ENCODE results near the gene KCNAB1.

DNA sequence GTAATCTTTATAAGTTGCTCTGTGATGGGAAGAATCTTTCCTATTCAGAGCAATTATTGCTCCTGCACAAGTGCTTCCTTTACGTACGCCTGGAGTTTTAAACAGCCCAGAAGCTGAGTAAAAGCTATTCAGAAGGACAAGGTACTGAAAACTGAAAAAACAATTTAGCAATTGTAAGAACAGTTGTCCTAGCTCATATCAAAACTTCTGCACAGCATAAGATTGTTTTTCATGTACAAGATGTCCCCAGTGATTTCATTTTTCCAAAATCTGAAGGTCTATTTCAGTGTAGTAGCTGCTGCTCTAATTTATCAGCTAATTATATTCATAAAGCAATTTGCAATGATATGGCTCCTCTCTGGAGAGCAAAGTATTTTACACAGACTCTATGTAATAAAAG, 23.7 kb downstream of the KCNAB1 start:
- no peak for TF ChIP-seq CTCF (IDR thresholded peaks at IDR 0.05; ENCODE audit: low read length)
- TF ChIP-seq EZH2 (optimal IDR thresholded peaks at IDR 0.05; ENCODE audit: low read depth, low read length), result no peak
